Nephron (organoid): ENCODE results near the gene GALNT18.
A peak's percentile ranks its signal among the peaks of the same experiment; 100 is the strongest.

Experiments used
- H3K27ac Mint-ChIP-seq, 3 experiments: 2 replicates each; pipeline ENCODE4 v1.8.0; 2020; ENCODE audit warnings: mixed read lengths in 3 of 3, mild to moderate bottlenecking in 2 of 3, moderate library complexity in 1 of 3
- H3K27me3 Mint-ChIP-seq: 2 replicates; pipeline ENCODE4 v1.8.0; 2021; ENCODE audit warnings: low read depth, mild to moderate bottlenecking, moderate library complexity, mixed read lengths
- H3K36me3 Mint-ChIP-seq: 2 replicates; pipeline ENCODE4 v1.8.0; 2020; ENCODE audit warnings: low read depth, mixed read lengths
- H3K4me1 Mint-ChIP-seq: 2 replicates; pipeline ENCODE4 v1.8.0; 2020; ENCODE audit warnings: mixed read lengths
- H3K4me3 Mint-ChIP-seq, 3 experiments: 2 replicates each; pipeline ENCODE4 v1.8.0; 2020; ENCODE audit warnings: mild to moderate bottlenecking in 3 of 3, mixed read lengths in 3 of 3, moderate library complexity in 2 of 3
- H3K9me3 Mint-ChIP-seq: 2 replicates; pipeline ENCODE4 v1.8.0; 2020; ENCODE audit warnings: mixed read lengths
- CTCF ChIP-seq, 3 experiments: fragments of 200-600 bp; sonication (generic); IDR thresholded peaks; one replicate each; pipeline ENCODE4 v1.5.0; 2021; ENCODE audit warnings: antibody characterized with exemption in 3 of 3; ENCODE audit not compliant: unreplicated experiment in 3 of 3

Gene GALNT18

GRCh38 chr11:11446564-11446963, 175.2 kb downstream of the GALNT18 start:
- H3K27me3 Mint-ChIP-seq, result peaks cover 21% of the 10 kb centered on the region
- peaks cover 38% of the 10 kb centered on the region for H3K4me1 Mint-ChIP-seq
- no peaks in the 10 kb centered on the region for H3K9me3 Mint-ChIP-seq
- no peaks in the 10 kb centered on the region for H3K36me3 Mint-ChIP-seq
- no peak overlapping the region for H3K4me3 Mint-ChIP-seq
- peak overlapping the region in 1 of 3 experiments; percentile 3 for H3K27ac Mint-ChIP-seq
- TF ChIP-seq CTCF (IDR thresholded peaks at IDR 0.05; ENCODE audit: unreplicated experiment in 3 of 3), result no peak

- no peaks in the 10 kb centered on the region for H3K9me3 Mint-ChIP-seq
- H3K27ac Mint-ChIP-seq, result peak overlapping the region in 1 of 3 experiments; percentile 20
- no peaks in the 10 kb centered on the region for H3K36me3 Mint-ChIP-seq
- peaks cover 39% of the 10 kb centered on the region for H3K4me1 Mint-ChIP-seq
- H3K27me3 Mint-ChIP-seq, result peaks cover 21% of the 10 kb centered on the region
- no peak for TF ChIP-seq CTCF (IDR thresholded peaks at IDR 0.05; ENCODE audit: unreplicated experiment in 3 of 3)
- H3K4me3 Mint-ChIP-seq, result no peak overlapping the region
Measured at GRCh38 chr11:11445441-11446185, 176.2 kb downstream of the GALNT18 start.

GRCh38 chr11:11444804-11445131, 177.0 kb downstream of the GALNT18 start:
- H3K4me1 Mint-ChIP-seq, result peaks cover 47% of the 10 kb centered on the region
- peak overlapping the region; percentile 39 to 67 (median 39) for H3K27ac Mint-ChIP-seq
- H3K27me3 Mint-ChIP-seq, result peaks cover 21% of the 10 kb centered on the region
- no peaks in the 10 kb centered on the region for H3K36me3 Mint-ChIP-seq
- no peak for TF ChIP-seq CTCF (IDR thresholded peaks at IDR 0.05; ENCODE audit: unreplicated experiment in 3 of 3)
- H3K4me3 Mint-ChIP-seq, result no peak overlapping the region
- no peaks in the 10 kb centered on the region for H3K9me3 Mint-ChIP-seq

- Mint-ChIP-seq H3K36me3 (no peaks in the 10 kb centered on the region), H3K27ac (peak overlapping the region; percentile 39 to 67 (median 39)), H3K9me3 (no peaks in the 10 kb centered on the region), H3K4me1 (peaks cover 53% of the 10 kb centered on the region), H3K4me3 (no peak overlapping the region), H3K27me3 (peaks cover 23% of the 10 kb centered on the region)
- no peak for TF ChIP-seq CTCF (IDR thresholded peaks at IDR 0.05; ENCODE audit: unreplicated experiment in 3 of 3)
Measured at GRCh38 chr11:11444027-11444803, 177.6 kb downstream of the GALNT18 start.

- no peaks in the 10 kb centered on the region for H3K9me3 Mint-ChIP-seq
- H3K4me3 Mint-ChIP-seq, result no peak overlapping the region
- H3K27me3 Mint-ChIP-seq, result peaks cover 33% of the 10 kb centered on the region
- H3K4me1 Mint-ChIP-seq, result peaks cover 66% of the 10 kb centered on the region
- no peak overlapping the region for H3K27ac Mint-ChIP-seq
- no peak for TF ChIP-seq CTCF (IDR thresholded peaks at IDR 0.05; ENCODE audit: unreplicated experiment in 3 of 3)
- no peaks in the 10 kb centered on the region for H3K36me3 Mint-ChIP-seq
Measured at GRCh38 chr11:11442791-11443190, 179.0 kb downstream of the GALNT18 start.
